HG03432 (cell line): ENCODE measurements around the gene MRPL28.
"Not testable (repeated sequence)": the region's sequence is repeated elsewhere in the genome, so short reads cannot be mapped to it uniquely, and the experiment has no call there.

ENCODE experiments used
- ATAC-seq: cut with Tn5 transposase; IDR thresholded peaks from one replicate; pipeline ENCODE4 v1.9.1; 2021; ENCODE audit warnings: mild to moderate bottlenecking, moderate library complexity; ENCODE audit not compliant: unreplicated experiment

MRPL28 gene

DNA sequence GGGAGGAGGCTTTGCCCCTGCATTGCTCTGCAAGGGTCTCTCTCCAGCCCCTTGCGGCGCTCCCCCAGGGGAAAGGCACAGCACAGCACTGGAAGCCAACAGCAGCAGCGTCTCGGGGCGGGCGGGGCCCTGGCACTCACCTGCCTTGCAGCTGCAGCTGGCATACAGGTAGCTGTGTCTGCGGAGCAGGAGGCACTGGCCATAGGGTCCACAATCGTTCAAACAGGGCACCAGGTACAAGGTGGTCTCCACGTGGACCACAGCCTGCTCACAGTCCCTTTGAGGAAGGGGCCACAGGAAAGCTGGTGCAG is 4.2 kb upstream of the MRPL28 start:
- ATAC-seq, result no peak

DNA sequence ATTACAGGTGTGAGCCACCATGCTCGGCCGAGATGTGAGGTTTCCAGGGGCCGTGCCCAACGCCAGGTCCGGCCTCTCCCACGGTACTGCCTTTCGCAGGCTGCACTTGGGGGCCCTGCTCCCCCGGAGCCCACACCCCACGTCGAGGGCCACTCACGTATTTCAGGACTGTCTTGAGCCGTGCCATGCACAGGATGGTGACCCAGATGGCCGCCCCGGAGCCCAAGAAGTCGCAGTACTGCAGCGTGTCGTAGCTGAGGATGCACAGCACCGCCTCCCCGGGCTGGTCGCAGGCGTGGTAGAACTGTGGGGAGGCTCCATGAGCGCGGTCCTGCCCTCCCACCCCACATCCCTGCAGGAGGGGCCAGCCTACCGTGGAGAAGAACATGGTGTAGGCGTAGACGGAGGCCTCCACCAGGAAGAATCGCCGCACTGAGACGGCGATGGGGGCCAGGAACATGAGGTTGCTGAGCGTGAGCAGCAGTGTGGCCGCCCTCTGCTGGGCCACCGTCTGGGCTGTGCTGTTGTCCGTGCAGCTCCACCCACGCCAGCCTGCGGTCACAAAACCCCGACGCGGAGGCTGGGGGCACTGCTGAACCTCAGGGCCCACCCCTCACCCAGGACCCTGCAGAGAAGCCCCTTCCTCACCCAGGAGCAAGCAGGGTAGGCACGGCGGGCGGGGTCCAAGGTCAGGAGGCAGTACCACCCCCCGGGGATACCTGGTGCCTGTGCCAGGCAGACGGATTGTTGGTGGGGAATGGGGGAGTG is 3.7 kb upstream of the MRPL28 start:
- no peak for ATAC-seq

GRCh38 chr16:373020-373598 is 2.8 kb upstream of the MRPL28 start:
- no peak for ATAC-seq

- ATAC-seq, result no peak
Measured at GRCh38 chr16:372302-372983, 2.1 kb upstream of the MRPL28 start.

DNA sequence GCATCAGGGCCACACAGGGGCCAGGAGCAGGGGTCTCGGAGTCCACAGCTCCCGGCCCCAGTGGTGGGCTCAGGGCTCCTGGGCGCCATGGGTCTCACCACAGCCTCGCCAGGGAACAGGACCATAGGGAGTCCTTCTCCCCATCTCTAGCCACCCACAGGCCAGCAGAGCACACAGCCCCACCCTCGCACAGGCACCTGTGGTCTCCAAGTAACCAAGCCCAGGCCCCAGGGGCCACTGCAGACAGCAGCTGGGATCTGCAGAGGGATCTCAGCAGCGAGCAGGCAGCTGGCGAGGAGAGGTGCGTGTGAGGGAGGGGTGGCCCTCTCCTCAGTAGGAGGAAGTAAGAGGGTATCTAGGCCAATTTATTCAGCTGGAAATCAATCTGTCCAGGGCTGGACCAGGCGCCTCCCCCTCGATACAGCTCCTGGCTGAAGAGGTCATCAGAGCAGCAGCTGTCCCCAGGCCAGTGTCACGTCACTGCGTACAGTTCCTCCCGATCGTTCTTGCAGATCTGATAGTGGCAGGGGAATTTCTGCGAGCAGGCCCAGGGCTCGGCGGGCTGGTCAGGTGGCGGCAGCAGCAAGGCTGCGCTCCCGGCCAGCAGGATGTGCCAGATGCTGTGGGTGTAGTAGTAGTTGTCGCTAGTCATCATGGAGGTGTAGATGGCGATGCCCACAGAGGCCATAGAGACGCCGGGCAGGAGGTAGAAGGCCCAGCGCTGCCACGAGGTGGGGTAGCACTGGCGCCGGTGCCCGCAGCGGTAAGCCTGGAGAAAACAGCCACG is 1.4 kb upstream of the MRPL28 start:
- no peak for ATAC-seq

DNA sequence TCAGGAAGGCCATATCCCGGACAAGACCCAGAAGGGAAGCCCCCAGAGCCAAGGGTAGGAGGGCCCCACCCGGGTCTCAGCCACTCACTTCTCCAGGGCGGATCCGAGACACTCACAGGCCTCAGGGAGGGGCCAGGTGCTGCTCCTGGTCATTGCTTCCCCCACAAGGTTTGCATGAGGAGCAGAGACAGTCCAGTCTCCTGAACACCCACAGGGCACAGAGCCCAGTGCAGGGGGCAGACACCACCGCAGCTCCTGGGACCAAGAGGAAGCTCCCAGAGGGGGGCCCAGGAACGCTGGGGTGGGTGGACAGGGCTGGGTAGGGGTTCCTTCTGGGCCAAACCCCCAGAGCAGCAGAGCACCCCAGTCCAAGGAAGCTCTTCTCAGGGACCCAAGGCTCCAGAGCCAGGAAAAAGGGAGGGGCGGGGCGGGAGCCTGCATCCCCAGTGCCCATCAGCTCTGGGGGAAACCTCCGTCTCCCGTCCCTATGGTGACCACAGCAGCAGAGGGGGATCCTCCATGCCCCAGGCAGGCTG is 709 bp upstream of the MRPL28 start:
- ATAC-seq, result no peak

DNA sequence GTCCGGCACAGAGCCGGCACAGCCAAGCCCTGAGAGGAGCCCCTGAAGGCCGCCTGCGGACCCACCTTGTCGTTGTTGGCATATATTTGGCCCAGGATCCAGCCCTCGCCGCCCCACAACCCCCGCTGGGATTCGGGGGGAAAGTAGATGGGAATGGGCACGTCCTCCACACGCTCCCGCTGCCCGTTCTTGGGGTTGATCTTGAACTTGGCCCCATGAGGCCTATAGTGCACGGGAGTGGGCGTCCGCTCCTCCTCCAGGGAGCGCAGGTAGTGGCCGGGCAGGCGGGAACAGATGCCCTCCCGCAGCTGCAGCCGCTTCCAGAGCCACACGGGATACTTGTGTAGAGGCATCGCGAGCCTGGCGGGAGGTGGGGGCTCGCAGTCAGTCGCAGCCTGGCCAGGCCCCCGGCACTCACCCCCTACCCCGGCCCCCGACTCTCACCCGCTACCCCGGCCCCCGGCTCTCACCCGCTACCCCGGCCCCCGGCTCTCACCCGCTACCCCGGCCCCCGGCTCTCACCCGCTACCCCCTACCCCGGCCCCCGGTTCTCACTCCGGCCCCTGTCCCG is 387 bp downstream of the MRPL28 start:
- ATAC-seq, result no peak

DNA sequence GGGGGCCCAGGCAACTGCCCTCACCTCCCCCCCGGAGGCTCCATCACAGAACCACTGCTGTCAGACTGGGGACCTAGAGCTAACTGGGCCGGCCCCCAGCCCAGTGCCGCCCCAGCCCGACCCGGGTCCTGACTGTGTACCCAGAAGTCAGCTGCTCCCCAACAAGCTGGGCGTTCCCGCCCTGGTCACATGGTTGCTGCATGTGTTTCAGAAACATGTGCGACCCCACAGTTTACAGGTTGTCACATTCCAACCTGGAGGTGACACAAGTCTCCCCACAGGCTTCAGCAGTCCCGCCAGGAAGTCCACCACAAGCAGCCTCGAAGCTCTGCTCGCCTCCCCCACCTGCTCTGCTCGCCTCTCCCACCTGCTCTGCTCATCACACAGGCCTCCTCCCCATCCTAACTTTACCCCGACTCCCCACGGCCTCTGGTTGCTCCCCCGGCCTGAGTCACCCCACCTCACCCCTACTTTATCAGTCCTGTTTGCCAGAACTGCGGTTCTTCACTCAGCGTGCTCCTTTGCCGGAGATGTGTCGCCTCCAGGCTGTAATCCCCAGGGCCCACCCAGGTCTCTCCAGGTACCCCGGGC is 968 bp downstream of the MRPL28 start:
- no peak for ATAC-seq

- no peak for ATAC-seq
Measured at GRCh38 chr16:368388-369158, 1.8 kb downstream of the MRPL28 start.

- no peak for ATAC-seq
Measured at GRCh38 chr16:367333-367903, 2.9 kb downstream of the MRPL28 start.

GRCh38 chr16:366476-366875 is 3.9 kb downstream of the MRPL28 start:
- ATAC-seq, result no peak

DNA sequence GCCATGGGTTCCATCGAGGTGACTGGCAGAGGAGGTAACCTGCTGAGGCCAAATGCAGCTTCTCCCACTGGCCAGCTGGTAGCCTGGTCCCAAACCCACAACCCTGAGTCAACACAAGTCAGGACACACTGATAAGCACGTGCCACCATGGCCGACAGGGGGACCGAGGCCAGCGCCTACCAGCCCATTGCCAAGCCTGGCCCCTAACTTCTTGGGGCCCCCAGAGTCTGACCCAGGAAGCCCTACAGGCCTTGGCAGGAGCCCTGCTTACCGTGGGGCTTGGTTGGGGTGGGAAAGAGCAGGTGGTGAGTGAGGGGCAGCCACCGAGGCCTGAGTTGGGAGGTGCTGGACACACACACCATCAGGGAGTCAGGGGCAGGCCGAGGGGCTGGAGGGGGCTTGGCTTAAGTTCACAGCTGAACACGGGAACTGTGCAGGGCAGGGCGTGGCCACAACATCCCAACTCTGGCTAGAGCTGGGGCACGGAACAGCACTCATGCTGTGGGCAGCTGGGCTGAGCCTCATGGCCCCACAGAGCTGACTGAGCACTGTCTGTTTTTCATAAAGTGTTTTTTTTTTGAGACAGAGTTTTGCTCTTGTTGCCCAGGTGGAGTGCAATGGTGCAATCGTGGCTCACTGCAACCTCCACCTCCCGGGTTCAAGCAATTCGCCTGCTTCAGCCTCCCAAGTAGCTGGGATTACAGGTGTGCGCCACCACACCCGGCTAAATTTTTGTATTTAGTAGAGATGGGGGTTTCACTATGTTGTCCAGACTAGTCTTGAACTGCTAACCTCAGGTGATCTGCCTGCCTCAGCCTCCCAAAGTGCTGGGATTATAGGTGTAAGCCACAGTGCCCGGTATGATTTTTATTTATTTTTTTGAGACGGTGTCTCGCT is 5.5 kb downstream of the MRPL28 start:
- ATAC-seq, result no peak

DNA sequence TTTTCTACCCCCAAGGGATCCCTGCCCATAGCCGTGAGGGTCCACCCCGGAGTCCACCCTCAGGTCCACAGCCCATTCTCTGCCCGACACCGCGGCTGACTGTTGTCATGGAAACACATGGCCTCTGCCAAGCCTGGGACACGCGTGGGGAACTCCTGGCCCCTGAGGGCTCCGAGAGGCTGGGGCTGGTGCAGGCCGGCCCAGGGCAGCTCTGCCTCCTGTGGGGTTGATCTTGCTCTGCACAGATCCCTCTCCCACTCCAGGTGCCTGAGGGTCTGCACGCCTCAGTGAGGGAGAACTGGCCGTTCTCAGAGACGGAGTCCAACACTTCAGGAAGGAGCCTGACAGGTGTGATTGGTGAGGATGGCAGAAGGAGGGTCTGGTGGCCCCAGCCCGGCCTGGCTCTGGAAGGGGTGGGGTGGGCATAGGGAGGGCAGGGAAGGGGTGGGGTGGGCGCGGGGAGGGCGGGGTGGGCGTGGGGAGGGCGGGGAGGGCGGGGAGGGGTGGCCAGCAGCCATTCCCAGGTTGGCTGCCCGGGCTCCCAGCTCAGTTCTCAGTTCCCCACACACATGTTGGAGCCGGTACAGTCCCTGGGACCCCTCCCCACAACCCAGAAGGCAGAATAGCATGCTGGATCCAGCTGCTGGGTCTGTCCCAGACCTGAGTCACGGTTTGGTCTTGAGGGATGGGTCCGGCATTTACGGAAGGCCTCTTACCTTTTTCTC is 6.4 kb downstream of the MRPL28 start:
- no peak for ATAC-seq

- ATAC-seq, result no peak
Measured at GRCh38 chr16:363110-363765, 7.1 kb downstream of the MRPL28 start.

DNA sequence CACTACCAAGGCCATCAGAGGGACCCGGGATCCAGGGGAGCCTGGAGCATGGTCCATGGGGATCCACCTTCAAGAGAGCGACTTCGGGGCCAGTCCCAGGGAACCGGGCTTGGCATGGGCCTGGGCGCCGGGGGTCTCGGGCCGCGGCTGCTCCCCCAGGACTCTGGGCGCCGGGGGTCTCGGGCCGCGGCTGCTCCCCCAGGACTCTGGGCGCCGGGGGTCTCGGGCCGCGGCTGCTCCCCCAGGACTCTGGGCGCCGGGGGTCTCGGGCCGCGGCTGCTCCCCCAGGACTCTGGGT is 7.7 kb downstream of the MRPL28 start:
- ATAC-seq, result not testable (repeated sequence)

DNA sequence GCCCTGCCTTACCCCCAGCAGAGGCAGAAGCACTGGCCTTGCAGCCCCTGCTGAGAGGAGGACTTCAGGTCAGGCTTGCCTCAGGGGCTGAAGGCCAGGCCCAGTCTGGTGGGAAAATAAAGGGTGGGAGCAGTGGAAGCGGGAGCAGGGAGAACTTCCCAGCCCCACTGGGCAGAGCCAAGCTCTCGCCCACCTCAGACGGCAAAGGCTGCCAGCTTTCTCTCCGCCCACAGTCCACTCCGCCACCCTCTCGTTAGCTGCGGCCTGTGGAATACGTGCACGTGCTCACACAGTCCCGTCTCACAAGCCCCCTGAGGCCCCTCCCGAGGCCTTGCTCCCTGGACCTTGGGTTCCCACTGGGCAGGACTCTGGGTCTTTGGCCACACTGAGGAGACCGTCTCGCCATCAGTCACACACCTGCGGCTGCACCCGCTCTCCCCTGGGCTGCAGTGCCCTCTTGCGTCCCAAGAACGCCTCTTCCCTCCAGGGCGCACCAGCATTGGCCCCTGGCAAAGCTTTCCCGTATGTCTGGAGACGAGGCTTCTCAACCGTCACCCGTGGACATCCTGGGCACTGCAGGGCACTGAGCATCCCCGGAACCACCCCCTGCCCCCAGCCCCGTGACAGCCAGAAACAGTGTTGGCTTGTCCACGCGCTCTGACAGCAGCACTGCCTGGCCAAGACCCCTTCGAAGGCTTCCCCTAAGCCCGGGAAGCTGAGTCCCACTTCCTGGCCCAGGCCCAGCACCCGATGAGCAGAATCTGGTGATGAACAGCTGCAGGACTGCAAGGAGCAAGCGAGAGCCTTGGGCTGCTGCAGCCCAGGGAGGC is 8.3 kb downstream of the MRPL28 start:
- ATAC-seq, result peak; percentile 54
